Renal pelvis (tissue), 4 donors: ENCODE data around the gene TADA2A. TPM values are rescaled to one million over a fixed set of nuclear protein-coding genes. Genes with fewer than 3 reads are reported as not detected.
"Not testable (repeated sequence)": the region's sequence is repeated elsewhere in the genome, so short reads cannot be mapped to it uniquely, and the experiment has no call there.

Experiments used
- DNase-seq: peaks from one replicate; pipeline ENCODE4 v3.0.0-alpha.2; 2013
- polyA plus RNA-seq, 3 donors: library from polyadenylated mRNA; unstranded; fragments of 120-200 nt; gene quantifications; one replicate each; pipeline ENCODE4 v1.2.1, GENCODE V29; 2013; ENCODE audit not compliant: insufficient read length in 3 of 3

Gene TADA2A
- polyA plus RNA-seq, 3 donors = 23.1 to 27.9 (median 25.7) TPM

- no peak for DNase-seq
Observed at GRCh38 chr17:37392024-37392590, 14.6 kb upstream of the TADA2A start.

GRCh38 chr17:37393352-37393751 lies 13.3 kb upstream of the TADA2A start:
- no peak for DNase-seq

GRCh38 chr17:37399265-37399803 lies 7.4 kb upstream of the TADA2A start:
- DNase-seq = no peak

- no peak for DNase-seq
Observed at GRCh38 chr17:37400505-37400904, 6.2 kb upstream of the TADA2A start.

GRCh38 chr17:37405522-37405921 lies 1.2 kb upstream of the TADA2A start:
- not testable (repeated sequence) for DNase-seq

- DNase-seq = peak; percentile 2
Observed at GRCh38 chr17:37405955-37406634, 591 bp upstream of the TADA2A start.

- DNase-seq = not testable (repeated sequence)
Observed at GRCh38 chr17:37408145-37408479, 1.4 kb downstream of the TADA2A start.

- no peak for DNase-seq
Observed at GRCh38 chr17:37410357-37410756, 3.7 kb downstream of the TADA2A start.

GRCh38 chr17:37413875-37414519 lies 7.3 kb downstream of the TADA2A start:
- DNase-seq = no peak

GRCh38 chr17:37417852-37418251 lies 11.2 kb downstream of the TADA2A start:
- DNase-seq = no peak

GRCh38 chr17:37422971-37423625 lies 16.4 kb downstream of the TADA2A start:
- no peak for DNase-seq

GRCh38 chr17:37425268-37425667 lies 18.6 kb downstream of the TADA2A start:
- no peak for DNase-seq

- no peak for DNase-seq
Observed at GRCh38 chr17:37429039-37429438, 22.4 kb downstream of the TADA2A start.

GRCh38 chr17:37429453-37429852 lies 22.8 kb downstream of the TADA2A start:
- no peak for DNase-seq

GRCh38 chr17:37430051-37430627 lies 23.5 kb downstream of the TADA2A start:
- DNase-seq = no peak

GRCh38 chr17:37432671-37433070 lies 26.0 kb downstream of the TADA2A start:
- no peak for DNase-seq

- DNase-seq = no peak
Observed at GRCh38 chr17:37438141-37438540, 31.5 kb downstream of the TADA2A start.

- DNase-seq = no peak
Observed at GRCh38 chr17:37440424-37440823, 33.7 kb downstream of the TADA2A start.

- DNase-seq = not testable (repeated sequence)
Observed at GRCh38 chr17:37441369-37442014, 34.8 kb downstream of the TADA2A start.

GRCh38 chr17:37446027-37446426 lies 39.3 kb downstream of the TADA2A start:
- no peak for DNase-seq

GRCh38 chr17:37447641-37448040 lies 41.0 kb downstream of the TADA2A start:
- DNase-seq = no peak

GRCh38 chr17:37450112-37450511 lies 43.4 kb downstream of the TADA2A start:
- no peak for DNase-seq
